PC-9 (cell line): Measurements from ENCODE around the gene CADPS2.

Source experiments
- EZH2 ChIP-seq: fragments of 200-600 bp; sonication (generic); IDR thresholded peaks from 2 replicates; pipeline ENCODE4 v1.8.0; 2017; ENCODE audit warnings: antibody characterized with exemption, low read depth
- TF ChIP-seq, protein P1 (sequence below): fragments of 200-600 bp; sonication (generic); conservative IDR thresholded peaks from 2 replicates; pipeline ENCODE4 v1.6.1; 2017; ENCODE audit warnings: mixed run types, antibody characterized with exemption, mild to moderate bottlenecking, moderate library complexity

DNA sequence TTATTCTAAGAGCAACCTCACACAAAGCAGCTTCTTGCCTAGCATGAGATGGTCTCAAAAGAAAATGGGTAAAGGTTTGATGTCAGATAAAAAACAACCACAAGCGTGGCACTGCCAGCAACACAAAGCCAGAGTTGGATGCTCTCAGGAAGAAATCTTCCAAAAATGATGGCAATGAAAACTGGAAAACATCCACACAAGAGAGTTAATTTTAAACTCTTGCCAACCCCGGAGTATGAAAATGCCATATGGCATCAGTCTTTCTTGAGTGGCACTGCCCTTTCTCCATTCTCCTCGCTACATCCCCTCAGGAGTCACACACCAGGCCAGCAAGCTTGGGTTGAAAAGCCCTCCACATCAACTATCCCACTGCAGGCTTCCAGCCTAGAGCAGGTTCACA lies 41.0 kb downstream of the CADPS2 start:
- TF ChIP-seq, protein P1, sequence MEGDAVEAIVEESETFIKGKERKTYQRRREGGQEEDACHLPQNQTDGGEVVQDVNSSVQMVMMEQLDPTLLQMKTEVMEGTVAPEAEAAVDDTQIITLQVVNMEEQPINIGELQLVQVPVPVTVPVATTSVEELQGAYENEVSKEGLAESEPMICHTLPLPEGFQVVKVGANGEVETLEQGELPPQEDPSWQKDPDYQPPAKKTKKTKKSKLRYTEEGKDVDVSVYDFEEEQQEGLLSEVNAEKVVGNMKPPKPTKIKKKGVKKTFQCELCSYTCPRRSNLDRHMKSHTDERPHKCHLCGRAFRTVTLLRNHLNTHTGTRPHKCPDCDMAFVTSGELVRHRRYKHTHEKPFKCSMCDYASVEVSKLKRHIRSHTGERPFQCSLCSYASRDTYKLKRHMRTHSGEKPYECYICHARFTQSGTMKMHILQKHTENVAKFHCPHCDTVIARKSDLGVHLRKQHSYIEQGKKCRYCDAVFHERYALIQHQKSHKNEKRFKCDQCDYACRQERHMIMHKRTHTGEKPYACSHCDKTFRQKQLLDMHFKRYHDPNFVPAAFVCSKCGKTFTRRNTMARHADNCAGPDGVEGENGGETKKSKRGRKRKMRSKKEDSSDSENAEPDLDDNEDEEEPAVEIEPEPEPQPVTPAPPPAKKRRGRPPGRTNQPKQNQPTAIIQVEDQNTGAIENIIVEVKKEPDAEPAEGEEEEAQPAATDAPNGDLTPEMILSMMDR: no peak
- TF ChIP-seq EZH2: no peak
